Pancreas (tissue), 10 donors: ENCODE results near the gene ARHGEF17. TPM values are rescaled to one million over a fixed set of nuclear protein-coding genes. Genes with fewer than 3 reads are reported as not detected.

Experiments used
- ATAC-seq, 4 donors: fragments of 200-7000 bp; cut with Tn5 transposase; one replicate each; pipeline versions ENCODE4 v1.8.0 to v1.9.1; 2020; ENCODE audit warnings: mild to moderate bottlenecking in 4 of 4, moderate library complexity in 4 of 4
- DNase-seq, 6 donors: peaks; one replicate each; pipeline ENCODE4 v3.0.0-alpha.2; 2020
- FAIRE-seq: peaks from 2 replicates; lab custom pipeline; 2012; peaks lifted over from hg19 to GRCh38; lab: Jason Lieb, UNC
- H3K27ac ChIP-seq, 4 donors: fragments of 200-600 bp; sonication (generic); 1 replicate in 3 of 4; 2 replicates in 1 of 4; pipeline versions ENCODE4 v1.5.0 to v1.8.0; 2020
- H3K27me3 ChIP-seq, 4 donors: fragments of 200-600 bp; one replicate each; pipeline ENCODE4 v1.8.0; 2021
- H3K36me3 ChIP-seq, 3 donors: fragments of 200-600 bp; sonication (generic) in 1 of 3; one replicate each; pipeline versions ENCODE4 v1.5.0 to v1.8.0; 2020 to 2021
- H3K4me1 ChIP-seq, 3 donors: fragments of 200-600 bp; one replicate each; pipeline ENCODE4 v1.8.0; 2021
- H3K4me3 ChIP-seq, 4 donors: fragments of 200-600 bp; sonication (generic) in 2 of 4; one replicate each; pipeline versions ENCODE4 v1.5.0 to v1.8.0; 2020 to 2021
- H3K9me3 ChIP-seq, 4 donors: fragments of 200-600 bp; one replicate each; pipeline ENCODE4 v1.8.0; 2021
- CTCF ChIP-seq, 4 donors: fragments of 200-600 bp; sonication (generic) in 3 of 4; IDR thresholded peaks; one replicate each; pipeline versions ENCODE4 v1.5.0 to v1.8.0; 2021; ENCODE audit warnings: antibody characterized with exemption in 4 of 4
- WGBS, 2 donors: extraction: QIAGEN DNeasy Blood & Tissue Kit; methylation state at CpG; one replicate each; pipeline ENCODE4 v1.1.7; 2013; 5-methylcytosine and 5-hydroxymethylcytosine counted together
- intact Hi-C, 3 donors: fragments of 100-400 bp; cut with DNase I; formaldehyde crosslinking; loops; one replicate each; pipeline versions ENCODE4 v1.11.1 to v1.14.2; 2022
- polyA plus RNA-seq, 2 donors: library from polyadenylated mRNA; stranded (reverse); fragments of 200-250 nt; gene quantifications; one replicate each; pipeline ENCODE4 v1.2.3, GENCODE V29; 2013
- total RNA-seq, 6 donors: library from RNA; stranded (reverse); fragmentation: NEBNext Ultra II Directional in 4 of 6; extraction: Animal tissue kit (Norgen Biotek cat#: 25700) in 4 of 6; gene quantifications; one replicate each; pipeline versions ENCODE4 v1.2.1 to v1.2.4, GENCODE V29; 2021 to 2023
- donor health status: healthy with polysubstance abuse.
- donor health status: DM: no; HTN: no; CAD: no; lungs with moderate emphysema.
- donor health status: DM: no; HTN: no; CAD: no.
- donor health status: control.
- donor health status: control.
- donor health status: Bipolar disorder and iron deficiency.
- donor health status: DM: yes; HTN: yes; CAD: no.
- donor health status: DM: no; HTN: no; CAD: no.
- donor health status: DM: no; HTN: no; CAD: no.
- donor health status: DM: yes; HTN: yes; CAD: no.

ARHGEF17 gene
- total and polyA plus RNA-seq, 8 donors = 7.0 to 24.0 (median 10.4) TPM

GRCh38 chr11:73331138-73331916 lies 23.3 kb downstream of the ARHGEF17 start:
- Histone ChIP-seq H3K27ac (peak overlapping the region in 2 of 4 donors; percentile 7 to 33), H3K4me1 (peaks cover 0 to 6% (median 0%) of the 10 kb centered on the region in 3 donors), H3K9me3 (no peaks in the 10 kb centered on the region), H3K36me3 (no peaks in the 10 kb centered on the region), H3K4me3 (no peak overlapping the region), H3K27me3 (no peaks in the 10 kb centered on the region)
- no peak for FAIRE-seq
- whole genome bisulfite sequencing, 2 donors = 35 to 43% methylated on average over 3 to 4 of the region's 4 CpGs
- TF ChIP-seq CTCF (IDR thresholded peaks at IDR 0.05) = no peak
- intact Hi-C loops = no loop called here
- peak in 2 of 4 donors; percentile 26 to 39 for ATAC-seq
- DNase-seq = peak in 1 of 6 donors; percentile 34

DNA sequence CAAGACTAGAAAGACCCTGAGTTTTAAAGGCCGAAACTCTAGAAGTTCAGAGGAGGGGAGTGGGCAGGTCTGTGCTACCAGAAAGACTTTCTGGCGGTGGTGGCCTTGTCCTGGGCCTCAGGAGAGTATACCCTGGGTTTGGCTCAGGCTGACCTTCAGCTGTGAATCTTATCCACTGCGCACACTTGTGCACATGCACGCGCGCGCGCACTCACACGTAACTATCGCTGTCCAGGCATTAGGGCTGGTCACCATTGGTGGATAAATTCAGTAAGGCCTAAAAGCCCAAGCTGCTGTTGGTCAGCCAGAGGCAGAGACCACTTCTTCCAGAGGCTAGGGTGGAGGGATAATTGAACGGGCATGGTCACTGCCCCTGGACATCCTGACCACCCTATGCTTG lies 25.1 kb downstream of the ARHGEF17 start:
- TF ChIP-seq CTCF (IDR thresholded peaks at IDR 0.05) = no peak
- Histone ChIP-seq H3K4me1 (peaks cover 0 to 6% (median 0%) of the 10 kb centered on the region in 3 donors), H3K27ac (no peak overlapping the region), H3K36me3 (no peaks in the 10 kb centered on the region), H3K9me3 (no peaks in the 10 kb centered on the region), H3K4me3 (no peak overlapping the region), H3K27me3 (no peaks in the 10 kb centered on the region)
- no peak for FAIRE-seq
- 87 to 93% methylated on average over 11 of the region's 11 CpGs for WGBS, 2 donors
- intact Hi-C loops = no loop called here
- no peak for DNase-seq
- no peak for ATAC-seq

- H3K36me3 ChIP-seq = no peaks in the 10 kb centered on the region
- intact Hi-C loops = no loop called here
- no peaks in the 10 kb centered on the region for H3K9me3 ChIP-seq
- DNase-seq (no peak), FAIRE-seq (no peak), ATAC-seq (no peak)
- H3K4me3 ChIP-seq = no peak overlapping the region
- TF ChIP-seq CTCF (IDR thresholded peaks at IDR 0.05) = no peak
- peak overlapping the region in 1 of 4 donors; percentile 12 for H3K27ac ChIP-seq
- WGBS, 2 donors = 72 to 85% methylated on average over 4 of the region's 4 CpGs
- H3K27me3 ChIP-seq = no peaks in the 10 kb centered on the region
- H3K4me1 ChIP-seq = peaks cover 0 to 6% (median 0%) of the 10 kb centered on the region in 3 donors
These were observed 25.7 kb downstream of the ARHGEF17 start for GRCh38 chr11:73333640-73334383.

GRCh38 chr11:73334384-73335203 lies 26.5 kb downstream of the ARHGEF17 start:
- no peaks in the 10 kb centered on the region for H3K27me3 ChIP-seq
- no peak overlapping the region for H3K4me3 ChIP-seq
- no peak for FAIRE-seq
- 56% methylated on average over 6 of the region's 6 CpGs for WGBS, 2 donors
- intact Hi-C loops = loop anchor here in 1 of 3 donors (5.0 kb wide), 1 partner anchor 42 kb away; no protein-coding TSS in a partner anchor
- H3K27ac ChIP-seq = peak overlapping the region in 2 of 4 donors; percentile 6 to 20
- DNase-seq = peak in 4 of 6 donors; percentile 35 to 63 (median 52)
- peaks cover 0 to 6% (median 0%) of the 10 kb centered on the region in 3 donors for H3K4me1 ChIP-seq
- no peaks in the 10 kb centered on the region for H3K36me3 ChIP-seq
- H3K9me3 ChIP-seq = no peaks in the 10 kb centered on the region
- no peak for TF ChIP-seq CTCF (IDR thresholded peaks at IDR 0.05)
- ATAC-seq = peak; percentile 23 to 66 (median 48)
